Caco-2 (cell line): ENCODE results near the gene TMEM184B. TPM values are rescaled to one million over a fixed set of nuclear protein-coding genes. Genes with fewer than 3 reads are reported as not detected.

Experiments
- BruUV-seq: library from RNA; stranded (reverse); fragments of 400-500 nt; replicated peaks from 2 replicates; lab custom pipeline; 2021; lab: Mats Ljungman, UMichigan
- CTCF ChIA-PET: fragments of 300-600 bp; sonication (Branson Sonifier 250); formaldehyde crosslinking; loops from one replicate; lab custom pipeline; 2022; ENCODE audit warnings: antibody characterized with exemption; lab: Charles Lee
- POLR2A ChIA-PET: fragments of 300-600 bp; sonication (Branson Sonifier 250); formaldehyde crosslinking; loops from one replicate; lab custom pipeline; 2022; ENCODE audit warnings: antibody characterized with exemption; lab: Charles Lee
- DNase-seq, 2 experiments: peaks; one replicate each; pipeline versions ENCODE4 v3.0.0 to v3.0.0-alpha.2; 2020 to 2022
- H3K27me3 ChIP-seq: replicated peaks from 2 replicates; pipeline ENCODE4 v1.6.0; 2011; ENCODE audit warnings: low read length; ENCODE audit not compliant: control insufficient read depth, insufficient read depth
- H3K36me3 ChIP-seq: 2 replicates; pipeline ENCODE4 v1.5.1; 2011; ENCODE audit warnings: low read length; ENCODE audit not compliant: control insufficient read depth, insufficient read depth
- H3K4me1 ChIP-seq: fragments of 250-450 bp; sonication (Bioruptor Pico); 2 replicates; pipeline ENCODE4 v1.5.1; 2020; ENCODE audit warnings: mild to moderate bottlenecking
- H3K4me3 ChIP-seq: 2 replicates; pipeline ENCODE4 v1.5.1; 2011; ENCODE audit warnings: low read depth, mild to moderate bottlenecking, control low read depth, low read length
- H3K9me3 ChIP-seq: fragments of 250-450 bp; sonication (Bioruptor Pico); 2 replicates; pipeline ENCODE4 v1.5.1; 2020; ENCODE audit warnings: mild to moderate bottlenecking, moderate library complexity
- H3K27ac Mint-ChIP-seq: one replicate; pipeline ENCODE4 v1.8.0; 2022; ENCODE audit warnings: mixed read lengths; ENCODE audit not compliant: unreplicated experiment
- H3K27me3 Mint-ChIP-seq: one replicate; pipeline ENCODE4 v1.8.0; 2022; ENCODE audit warnings: mixed read lengths; ENCODE audit not compliant: insufficient read depth, unreplicated experiment
- H3K36me3 Mint-ChIP-seq: one replicate; pipeline ENCODE4 v1.8.0; 2022; ENCODE audit warnings: mild to moderate bottlenecking, mixed read lengths; ENCODE audit not compliant: insufficient read depth, unreplicated experiment
- H3K4me1 Mint-ChIP-seq: one replicate; pipeline ENCODE4 v1.8.0; 2022; ENCODE audit warnings: low read depth, mixed read lengths; ENCODE audit not compliant: unreplicated experiment
- H3K4me3 Mint-ChIP-seq: one replicate; pipeline ENCODE4 v1.8.0; 2022; ENCODE audit warnings: mild to moderate bottlenecking, moderate library complexity, mixed read lengths; ENCODE audit not compliant: unreplicated experiment
- H3K9me3 Mint-ChIP-seq: one replicate; pipeline ENCODE4 v1.8.0; 2022; ENCODE audit warnings: mixed read lengths; ENCODE audit not compliant: unreplicated experiment
- intact Hi-C: fragments of 100-400 bp; cut with micrococcal nuclease; formaldehyde crosslinking; loops from one replicate; pipeline ENCODE4 v1.10.0; 2022; ENCODE audit not compliant: unreplicated experiment
- total RNA-seq: library from RNA; stranded (reverse); gene quantifications from 2 replicates; pipeline ENCODE4 v1.2.3, GENCODE V29; 2022
- TF ChIP-seq, protein P1 (sequence below), 2 experiments: fragments of 200-600 bp in 1 of 2; IDR thresholded peaks; 1 replicate in 1 of 2; 2 replicates in 1 of 2; pipeline versions ENCODE4 v1.5.1 to v1.8.0; 2011 to 2022; ENCODE audit warnings: antibody characterized with exemption in 1 of 2, control low read depth in 1 of 2, inconsistent platforms in 1 of 2, low read depth in 1 of 2, low read length in 1 of 2, mild to moderate bottlenecking in 1 of 2, moderate library complexity in 1 of 2; ENCODE audit not compliant: insufficient read depth in 1 of 2, severe bottlenecking in 1 of 2, unreplicated experiment in 1 of 2

TMEM184B gene
- total RNA-seq, 1 experiment from 2014 or later: 53.3 TPM

DNA sequence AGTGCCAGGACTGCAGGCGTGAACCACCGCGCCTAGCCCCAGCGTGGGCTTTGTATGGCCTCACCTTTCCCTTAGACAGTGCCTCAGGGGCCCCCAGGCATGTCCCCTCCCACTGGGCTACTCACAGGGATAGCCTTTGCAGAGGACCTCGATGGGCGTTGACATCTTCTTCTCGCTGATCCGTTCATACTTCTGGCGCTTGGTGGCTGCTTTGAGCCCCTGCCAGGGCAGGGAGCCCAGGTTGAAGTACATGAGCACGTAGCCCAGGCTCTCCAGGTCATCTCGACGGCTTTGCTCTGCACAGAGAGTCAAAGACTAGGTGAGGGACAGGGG, 26.9 kb upstream of the TMEM184B start:
- Mint-ChIP-seq H3K4me1 (no peaks in the 10 kb centered on the region), H3K27ac (no peak overlapping the region), H3K9me3 (no peaks in the 10 kb centered on the region), H3K27me3 (no peaks in the 10 kb centered on the region), H3K36me3 (peaks cover 98% of the 10 kb centered on the region), H3K4me3 (no peak overlapping the region)
- Histone ChIP-seq H3K4me1 (no peaks in the 10 kb centered on the region), H3K27me3 (no peaks in the 10 kb centered on the region), H3K4me3 (no peak overlapping the region), H3K9me3 (no peaks in the 10 kb centered on the region), H3K36me3 (peaks cover 6% of the 10 kb centered on the region)
- POLR2A ChIA-PET: no interaction called here
- no TSS peak for BruUV-seq
- intact Hi-C loops: no loop called here
- CTCF ChIA-PET: no interaction called here
- DNase-seq: no peak
- TF ChIP-seq, protein P1, sequence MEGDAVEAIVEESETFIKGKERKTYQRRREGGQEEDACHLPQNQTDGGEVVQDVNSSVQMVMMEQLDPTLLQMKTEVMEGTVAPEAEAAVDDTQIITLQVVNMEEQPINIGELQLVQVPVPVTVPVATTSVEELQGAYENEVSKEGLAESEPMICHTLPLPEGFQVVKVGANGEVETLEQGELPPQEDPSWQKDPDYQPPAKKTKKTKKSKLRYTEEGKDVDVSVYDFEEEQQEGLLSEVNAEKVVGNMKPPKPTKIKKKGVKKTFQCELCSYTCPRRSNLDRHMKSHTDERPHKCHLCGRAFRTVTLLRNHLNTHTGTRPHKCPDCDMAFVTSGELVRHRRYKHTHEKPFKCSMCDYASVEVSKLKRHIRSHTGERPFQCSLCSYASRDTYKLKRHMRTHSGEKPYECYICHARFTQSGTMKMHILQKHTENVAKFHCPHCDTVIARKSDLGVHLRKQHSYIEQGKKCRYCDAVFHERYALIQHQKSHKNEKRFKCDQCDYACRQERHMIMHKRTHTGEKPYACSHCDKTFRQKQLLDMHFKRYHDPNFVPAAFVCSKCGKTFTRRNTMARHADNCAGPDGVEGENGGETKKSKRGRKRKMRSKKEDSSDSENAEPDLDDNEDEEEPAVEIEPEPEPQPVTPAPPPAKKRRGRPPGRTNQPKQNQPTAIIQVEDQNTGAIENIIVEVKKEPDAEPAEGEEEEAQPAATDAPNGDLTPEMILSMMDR (IDR thresholded peaks at IDR 0.05; ENCODE audit: insufficient read depth in 1 of 2, low read depth in 1 of 2, low read length in 1 of 2, severe bottlenecking in 1 of 2, unreplicated experiment in 1 of 2): no peak

DNA sequence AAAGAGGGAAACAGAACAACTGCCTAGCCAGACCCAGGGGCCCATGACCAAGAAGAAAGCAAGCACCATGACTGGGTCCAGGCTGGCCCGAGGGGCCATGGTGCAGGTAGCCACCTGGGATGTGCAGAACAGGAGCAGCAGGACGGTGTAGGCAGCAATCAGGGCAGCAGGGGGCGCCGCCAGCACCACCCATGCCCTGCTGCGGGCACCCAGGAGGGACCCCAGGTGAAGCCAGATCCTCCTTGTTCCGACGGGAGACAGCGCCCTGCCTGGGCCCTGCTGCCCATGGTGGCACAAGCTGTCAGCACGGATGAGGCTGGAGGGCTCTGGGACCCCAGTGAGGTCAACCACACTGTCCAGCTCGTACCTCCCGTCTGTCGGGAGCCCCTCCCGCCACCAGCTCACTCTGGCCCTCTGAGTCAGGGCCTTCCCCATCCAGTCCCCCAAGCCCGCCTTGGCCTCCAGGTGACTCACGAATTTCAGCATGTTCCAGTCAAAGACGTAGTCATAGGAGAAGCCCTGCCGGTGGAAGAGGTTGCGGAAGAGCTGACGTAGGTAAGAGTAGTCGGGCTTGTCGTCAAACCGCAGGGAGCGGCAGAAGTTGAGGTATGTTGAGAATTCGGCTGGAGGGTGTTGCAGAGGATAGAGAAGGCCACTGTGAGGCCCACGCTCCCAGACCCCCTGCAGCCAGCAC, 25.6 kb upstream of the TMEM184B start:
- no TSS peak for BruUV-seq
- intact Hi-C loops: no loop called here
- Mint-ChIP-seq H3K9me3 (no peaks in the 10 kb centered on the region), H3K36me3 (peaks cover 93% of the 10 kb centered on the region), H3K4me3 (no peak overlapping the region), H3K4me1 (no peaks in the 10 kb centered on the region), H3K27ac (no peak overlapping the region), H3K27me3 (no peaks in the 10 kb centered on the region)
- TF ChIP-seq, protein P1 (IDR thresholded peaks at IDR 0.05; ENCODE audit: insufficient read depth in 1 of 2, low read depth in 1 of 2, low read length in 1 of 2, severe bottlenecking in 1 of 2, unreplicated experiment in 1 of 2): peak; percentile 38 to 53
- Histone ChIP-seq H3K4me3 (no peak overlapping the region), H3K36me3 (peaks cover 6% of the 10 kb centered on the region), H3K9me3 (no peaks in the 10 kb centered on the region), H3K27me3 (no peaks in the 10 kb centered on the region), H3K4me1 (no peaks in the 10 kb centered on the region)
- ChIA-PET POLR2A (interaction anchor here (0.6 kb wide), 1 partner anchor 743 kb away, joined by 7 read pairs; no protein-coding TSS in a partner anchor), CTCF (interaction anchor here (0.6 kb wide), 1 partner anchor 23 kb away, joined by 3 read pairs; no protein-coding TSS in a partner anchor)
- DNase-seq: peak in 1 of 2 experiments; percentile 40

DNA sequence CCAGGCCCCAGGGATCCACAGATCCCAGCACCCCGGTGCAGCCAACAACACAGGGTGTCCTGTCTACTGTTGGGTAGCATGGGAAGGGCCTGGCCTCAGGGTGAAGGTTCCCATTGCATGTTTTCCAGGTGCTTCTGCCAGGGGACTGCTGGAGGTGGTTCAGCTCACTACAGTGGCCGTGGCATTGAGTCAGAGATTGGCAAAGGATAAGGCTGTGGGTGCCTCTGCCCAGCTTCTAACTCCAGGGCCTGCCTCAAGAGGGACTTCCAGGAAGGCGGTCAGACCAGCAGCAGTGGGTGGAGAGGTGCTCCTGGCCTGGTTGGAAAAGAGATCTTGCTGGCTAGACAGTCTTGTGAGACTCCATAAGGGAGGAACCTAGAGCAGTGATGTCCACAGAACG, 23.6 kb upstream of the TMEM184B start:
- no peak overlapping the region for H3K27ac Mint-ChIP-seq
- Histone ChIP-seq H3K4me3 (no peak overlapping the region), H3K4me1 (no peaks in the 10 kb centered on the region; the same call in 1 of the 2 replicates), H3K27me3 (no peaks in the 10 kb centered on the region), H3K9me3 (no peaks in the 10 kb centered on the region), H3K36me3 (peaks cover 5% of the 10 kb centered on the region)
- intact Hi-C loops: no loop called here
- ChIA-PET POLR2A (no interaction called here), CTCF (no interaction called here)
- H3K36me3 Mint-ChIP-seq: peaks cover 74% of the 10 kb centered on the region
- TSS peak; percentile 15 for BruUV-seq
- no peaks in the 10 kb centered on the region for H3K4me1 Mint-ChIP-seq
- no peaks in the 10 kb centered on the region for H3K27me3 Mint-ChIP-seq
- TF ChIP-seq, protein P1 (IDR thresholded peaks at IDR 0.05; ENCODE audit: insufficient read depth in 1 of 2, low read depth in 1 of 2, low read length in 1 of 2, severe bottlenecking in 1 of 2, unreplicated experiment in 1 of 2): no peak
- H3K4me3 Mint-ChIP-seq: no peak overlapping the region
- no peaks in the 10 kb centered on the region for H3K9me3 Mint-ChIP-seq
- DNase-seq: no peak
